HL-60/S4 treated with phorbol 12-myristate 13-acetate at 8.2 ng/mL for 4 days and 3 days (cell line): ENCODE measurements around the gene TBC1D7.

Experiments
- in situ Hi-C: fragments of 300-500 bp; cut with MboI; formaldehyde crosslinking; loops from 2 replicates; pipeline ENCODE4 v1.15.0; 2022; ENCODE audit warnings: low sequenced_read_pairs

The TBC1D7 gene

GRCh38 chr6:13357551-13358075 lies 29.3 kb upstream of the TBC1D7 start:
- in situ Hi-C loops, result no loop called here

- in situ Hi-C loops, result no loop called here
Observed at GRCh38 chr6:13355999-13356785, 27.9 kb upstream of the TBC1D7 start.

- in situ Hi-C loops, result no loop called here
Observed at GRCh38 chr6:13355043-13355945, 27.0 kb upstream of the TBC1D7 start.

- in situ Hi-C loops, result no loop called here
Observed at GRCh38 chr6:13354331-13355042, 26.1 kb upstream of the TBC1D7 start.

GRCh38 chr6:13352165-13352564 lies 23.8 kb upstream of the TBC1D7 start:
- in situ Hi-C loops, result no loop called here

GRCh38 chr6:13351271-13351670 lies 22.9 kb upstream of the TBC1D7 start:
- in situ Hi-C loops, result no loop called here

- in situ Hi-C loops, result loop anchor here (25.0 kb wide), 1 partner anchor 438 kb away; no protein-coding TSS in a partner anchor
Observed at GRCh38 chr6:13349811-13350506, 21.6 kb upstream of the TBC1D7 start.

GRCh38 chr6:13348334-13349113 lies 20.2 kb upstream of the TBC1D7 start:
- in situ Hi-C loops, result loop anchor here (25.0 kb wide), 1 partner anchor 436 kb away; no protein-coding TSS in a partner anchor

- in situ Hi-C loops, result loop anchor here (25.0 kb wide), 1 partner anchor 434 kb away; no protein-coding TSS in a partner anchor
Observed at GRCh38 chr6:13346245-13346644, 17.9 kb upstream of the TBC1D7 start.

- in situ Hi-C loops, result loop anchor here (25.0 kb wide), 1 partner anchor 430 kb away; no protein-coding TSS in a partner anchor
Observed at GRCh38 chr6:13342414-13343019, 14.2 kb upstream of the TBC1D7 start.

GRCh38 chr6:13339863-13340630 lies 11.7 kb upstream of the TBC1D7 start:
- in situ Hi-C loops, result loop anchor here (25.0 kb wide), 1 partner anchor 428 kb away; no protein-coding TSS in a partner anchor

GRCh38 chr6:13338038-13338437 lies 9.7 kb upstream of the TBC1D7 start:
- in situ Hi-C loops, result loop anchor here (25.0 kb wide), 1 partner anchor 426 kb away; no protein-coding TSS in a partner anchor

- in situ Hi-C loops, result loop anchor here (25.0 kb wide), 1 partner anchor 424 kb away; no protein-coding TSS in a partner anchor
Observed at GRCh38 chr6:13336553-13336952, 8.2 kb upstream of the TBC1D7 start.

GRCh38 chr6:13334953-13335352 lies 6.6 kb upstream of the TBC1D7 start:
- in situ Hi-C loops, result loop anchor here (25.0 kb wide), 1 partner anchor 423 kb away; no protein-coding TSS in a partner anchor

GRCh38 chr6:13332349-13332706 lies 4.0 kb upstream of the TBC1D7 start:
- in situ Hi-C loops, result loop anchor here (25.0 kb wide), 1 partner anchor 420 kb away; no protein-coding TSS in a partner anchor

GRCh38 chr6:13331516-13332348 lies 3.4 kb upstream of the TBC1D7 start:
- in situ Hi-C loops, result loop anchor here (25.0 kb wide), 1 partner anchor 419 kb away; no protein-coding TSS in a partner anchor

GRCh38 chr6:13328875-13329183 lies 492 bp upstream of the TBC1D7 start:
- in situ Hi-C loops, result loop anchor here (25.0 kb wide), 1 partner anchor 417 kb away; no protein-coding TSS in a partner anchor
